HK-2 (cell line): ENCODE measurements around the gene AKT1S1.

Experiments used
- DNase-seq: peaks from one replicate; pipeline ENCODE4 v3.0.0-alpha.2; 2018; ENCODE audit not compliant: unreplicated experiment

The AKT1S1 gene

GRCh38 chr19:49907745-49908446, 30.7 kb upstream of the AKT1S1 start:
- no peak for DNase-seq

- DNase-seq = no peak
These were observed 29.9 kb upstream of the AKT1S1 start for GRCh38 chr19:49906879-49907564.

- no peak for DNase-seq
These were observed 27.0 kb upstream of the AKT1S1 start for GRCh38 chr19:49904136-49904535.

GRCh38 chr19:49896863-49897621, 19.9 kb upstream of the AKT1S1 start, which contains the start of gene IL4I1:
Gene IL4I1, minus strand, starts transcription at chr19:49896887. Its CDS starts 727 bp downstream, at chr19:49896160.
- peak; percentile 76 for DNase-seq

- no peak for DNase-seq
These were observed 18.6 kb upstream of the AKT1S1 start for GRCh38 chr19:49895566-49896297.

GRCh38 chr19:49894879-49895565, 17.9 kb upstream of the AKT1S1 start:
- DNase-seq = no peak

GRCh38 chr19:49894011-49894664, 17.0 kb upstream of the AKT1S1 start:
- DNase-seq = no peak

DNA sequence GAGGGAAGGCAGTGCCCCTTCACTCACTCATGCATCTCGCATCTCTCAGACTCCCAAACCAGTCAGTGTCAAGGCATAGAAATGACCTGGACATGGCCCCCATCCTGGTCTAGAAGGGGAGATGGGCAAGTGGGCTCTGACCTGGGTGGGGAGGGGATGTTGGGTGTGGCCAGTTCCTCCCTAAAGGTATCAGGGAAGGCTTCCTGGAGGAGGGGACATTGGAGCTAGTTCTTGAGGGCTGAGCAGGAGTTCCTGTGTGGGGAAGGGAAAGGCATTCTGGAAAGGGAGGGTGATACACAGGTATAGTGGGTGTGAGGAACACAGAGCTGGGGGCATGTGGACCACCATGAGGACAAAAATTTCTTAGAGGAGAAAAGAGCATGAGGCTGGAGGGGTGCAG, 15.6 kb upstream of the AKT1S1 start:
- DNase-seq = no peak

DNA sequence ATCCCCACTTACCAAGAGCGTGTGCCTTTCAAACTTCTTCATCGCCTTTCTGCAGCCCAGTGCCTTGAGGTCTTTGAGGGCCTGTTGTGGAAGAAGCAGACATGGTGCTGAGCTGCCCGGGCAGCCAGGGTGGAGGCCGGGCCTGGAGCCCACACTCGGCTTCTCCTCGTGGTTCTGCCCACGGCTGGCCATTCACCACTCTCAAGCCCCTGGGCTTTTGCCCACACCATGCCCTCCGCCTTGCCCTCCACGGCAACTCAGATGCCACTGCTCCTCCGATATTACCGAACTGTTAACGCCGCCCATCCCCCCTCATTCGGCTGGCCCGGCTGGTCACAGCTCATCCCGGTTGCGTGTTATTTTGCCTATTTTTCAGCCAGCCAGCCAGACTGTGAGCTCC, 14.2 kb upstream of the AKT1S1 start:
- no peak for DNase-seq

GRCh38 chr19:49890349-49891311, 13.5 kb upstream of the AKT1S1 start:
- DNase-seq = no peak

DNA sequence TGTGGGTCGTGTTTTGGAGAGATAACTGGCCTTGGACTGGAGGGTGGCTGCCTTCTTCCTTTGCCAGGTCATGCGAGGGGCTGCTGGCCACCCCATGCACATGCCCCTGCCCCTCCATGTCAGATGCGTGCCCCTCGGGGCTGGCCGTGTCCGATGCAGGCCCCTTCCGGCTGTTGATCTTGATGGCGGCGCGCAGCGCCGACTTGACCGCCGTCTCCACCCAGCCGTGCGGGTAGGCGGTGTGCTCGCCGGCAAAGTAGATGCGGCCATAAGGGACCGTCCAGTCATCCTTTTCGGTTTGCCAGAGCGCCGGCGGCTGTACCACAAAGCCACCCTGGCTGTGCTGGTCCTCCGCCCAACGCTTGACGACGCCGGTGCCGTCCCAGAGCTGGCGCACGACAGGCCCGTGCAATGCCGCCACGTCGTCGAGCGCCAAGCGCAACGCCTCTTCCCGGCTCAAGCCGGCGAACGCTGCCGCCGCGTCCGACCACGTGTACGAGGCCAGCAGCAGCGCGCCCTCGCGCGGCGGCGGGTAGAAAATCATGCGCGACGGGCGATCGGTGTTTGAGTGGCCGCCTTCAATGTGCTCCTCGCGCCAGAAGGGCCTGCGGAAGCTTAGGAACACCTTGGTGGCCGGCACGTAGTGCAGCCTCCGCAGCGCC, 12.7 kb upstream of the AKT1S1 start:
- no peak for DNase-seq

- DNase-seq = no peak
These were observed 12.0 kb upstream of the AKT1S1 start for GRCh38 chr19:49889038-49889686.

GRCh38 chr19:49888510-49888824, 11.3 kb upstream of the AKT1S1 start:
- DNase-seq = no peak

GRCh38 chr19:49887665-49888509, 10.7 kb upstream of the AKT1S1 start:
- no peak for DNase-seq

DNA sequence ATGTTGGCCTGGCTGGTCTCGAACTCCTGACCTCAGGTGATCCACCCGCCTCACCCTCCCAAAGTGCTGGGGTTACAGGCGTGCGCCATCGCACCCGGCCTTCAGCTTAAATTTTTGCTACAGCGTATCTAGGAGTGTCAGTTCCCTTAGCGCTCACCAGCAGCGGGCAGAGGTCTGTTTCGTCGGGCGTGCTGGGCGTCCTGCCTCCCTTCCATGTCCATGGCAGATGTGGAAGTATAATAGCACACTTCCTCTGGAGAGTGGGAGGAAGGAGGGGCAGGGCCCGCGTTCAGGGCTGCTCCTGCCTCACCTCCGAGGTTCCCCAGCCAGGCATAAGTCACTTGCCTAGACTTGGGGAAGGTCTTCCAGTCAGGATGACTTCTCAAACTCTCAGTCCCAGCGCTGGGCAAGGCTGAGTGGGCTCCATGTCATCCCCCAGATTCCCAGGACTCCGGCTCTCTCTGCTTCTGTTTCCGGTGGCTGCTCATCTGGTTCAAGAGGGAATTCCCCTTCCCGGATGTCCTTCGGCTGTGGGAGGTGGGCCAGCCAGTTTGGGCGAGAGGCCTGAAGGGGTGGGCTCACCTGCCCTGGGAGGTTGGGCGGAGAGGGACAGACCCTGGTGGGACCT, 10.0 kb upstream of the AKT1S1 start:
- DNase-seq = no peak

- no peak for DNase-seq
These were observed 7.6 kb upstream of the AKT1S1 start for GRCh38 chr19:49884760-49885159.

DNA sequence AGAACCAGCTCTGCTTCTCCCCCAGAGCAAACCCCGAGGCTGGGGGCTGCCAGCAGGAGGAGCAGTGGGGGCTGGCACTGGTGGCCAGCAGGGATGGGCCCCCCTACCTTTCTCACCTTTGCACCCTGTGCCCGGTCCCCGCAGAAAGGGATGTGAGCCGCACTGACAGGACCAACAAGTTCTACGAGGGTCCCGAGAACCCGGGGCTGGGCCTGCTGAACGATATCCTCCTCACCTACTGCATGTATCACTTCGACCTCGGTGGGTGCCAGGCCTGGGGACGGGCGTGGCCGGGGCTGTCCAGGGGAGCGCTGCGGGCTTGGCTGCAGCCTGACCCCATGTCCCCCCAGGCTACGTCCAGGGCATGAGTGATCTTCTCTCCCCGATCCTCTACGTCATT, 7.0 kb upstream of the AKT1S1 start:
- no peak for DNase-seq
